ENCODE measurements around the gene VPS33A.

The VPS33A gene

GRCh38 chr12:122208073-122208820, 58.0 kb downstream of the VPS33A start:
- no peak for TF ChIP-seq EZH2 (IDR thresholded peaks at IDR 0.05; ENCODE audit: borderline replicate concordance, low read length)
- H3K4me3 ChIP-seq (ENCODE audit: low read depth, low read length, poor library complexity, severe bottlenecking) = no peak overlapping the region
- no peaks in the 10 kb centered on the region for H3K9me2 ChIP-seq (ENCODE audit: low read depth, low read length)
- no peaks in the 10 kb centered on the region for H4K20me1 ChIP-seq (ENCODE audit: insufficient read depth, low read length)
- no peak overlapping the region for H3K4me2 ChIP-seq (ENCODE audit: low read length)
- no peak overlapping the region for H3K27ac ChIP-seq (ENCODE audit: low read depth, low read length, poor library complexity, severe bottlenecking)
- no peaks in the 10 kb centered on the region for H3K79me2 ChIP-seq (ENCODE audit: insufficient read depth, low read length)
- peaks cover 12% of the 10 kb centered on the region for H3K4me1 ChIP-seq (ENCODE audit: insufficient read depth, low read length, severe bottlenecking)
- peaks cover 58% of the 10 kb centered on the region for H3K36me3 ChIP-seq (ENCODE audit: insufficient read depth, low read length)
- H3K9ac ChIP-seq (ENCODE audit: low read length) = no peak overlapping the region
- H3K27me3 ChIP-seq (ENCODE audit: insufficient read depth, low read length) = no peaks in the 10 kb centered on the region
- no peak overlapping the region for H2AFZ ChIP-seq (ENCODE audit: low read length)
- no peaks in the 10 kb centered on the region for H3F3A ChIP-seq (ENCODE audit: insufficient read depth, low read length)
- H3K9me3 ChIP-seq (ENCODE audit: low read length) = no peaks in the 10 kb centered on the region

GRCh38 chr12:122207391-122207790, 58.9 kb downstream of the VPS33A start:
- Histone ChIP-seq H4K20me1 (ENCODE audit: insufficient read depth, low read length) (no peaks in the 10 kb centered on the region), H2AFZ (ENCODE audit: low read length) (no peak overlapping the region), H3F3A (ENCODE audit: insufficient read depth, low read length) (no peaks in the 10 kb centered on the region), H3K4me3 (ENCODE audit: low read depth, low read length, poor library complexity, severe bottlenecking) (no peak overlapping the region), H3K79me2 (ENCODE audit: insufficient read depth, low read length) (no peaks in the 10 kb centered on the region), H3K27ac (ENCODE audit: low read depth, low read length, poor library complexity, severe bottlenecking) (no peak overlapping the region), H3K9me2 (ENCODE audit: low read depth, low read length) (no peaks in the 10 kb centered on the region), H3K9ac (ENCODE audit: low read length) (no peak overlapping the region), H3K4me2 (ENCODE audit: low read length) (no peak overlapping the region), H3K36me3 (ENCODE audit: insufficient read depth, low read length) (peaks cover 50% of the 10 kb centered on the region), H3K4me1 (ENCODE audit: insufficient read depth, low read length, severe bottlenecking) (peaks cover 17% of the 10 kb centered on the region), H3K9me3 (ENCODE audit: low read length) (no peaks in the 10 kb centered on the region), H3K27me3 (ENCODE audit: insufficient read depth, low read length) (no peaks in the 10 kb centered on the region)
- TF ChIP-seq EZH2 (IDR thresholded peaks at IDR 0.05; ENCODE audit: borderline replicate concordance, low read length) = no peak
- TF ChIP-seq CTCF (IDR thresholded peaks at IDR 0.05; ENCODE audit: low read length) = no peak

GRCh38 chr12:122206976-122207375, 59.3 kb downstream of the VPS33A start:
- Histone ChIP-seq H3K79me2 (ENCODE audit: insufficient read depth, low read length) (no peaks in the 10 kb centered on the region), H3K9me3 (ENCODE audit: low read length) (no peaks in the 10 kb centered on the region), H3F3A (ENCODE audit: insufficient read depth, low read length) (no peaks in the 10 kb centered on the region), H3K27me3 (ENCODE audit: insufficient read depth, low read length) (no peaks in the 10 kb centered on the region), H3K9me2 (ENCODE audit: low read depth, low read length) (no peaks in the 10 kb centered on the region), H2AFZ (ENCODE audit: low read length) (no peak overlapping the region), H3K4me2 (ENCODE audit: low read length) (no peak overlapping the region), H3K9ac (ENCODE audit: low read length) (no peak overlapping the region), H4K20me1 (ENCODE audit: insufficient read depth, low read length) (no peaks in the 10 kb centered on the region), H3K27ac (ENCODE audit: low read depth, low read length, poor library complexity, severe bottlenecking) (no peak overlapping the region), H3K4me3 (ENCODE audit: low read depth, low read length, poor library complexity, severe bottlenecking) (no peak overlapping the region), H3K4me1 (ENCODE audit: insufficient read depth, low read length, severe bottlenecking) (peaks cover 17% of the 10 kb centered on the region), H3K36me3 (ENCODE audit: insufficient read depth, low read length) (peaks cover 46% of the 10 kb centered on the region)
- TF ChIP-seq EZH2 (IDR thresholded peaks at IDR 0.05; ENCODE audit: borderline replicate concordance, low read length) = no peak
- TF ChIP-seq CTCF (IDR thresholded peaks at IDR 0.05; ENCODE audit: low read length) = no peak
